A673 (cell line): ENCODE measurements around the gene GPC6. TPM values are rescaled to one million over a fixed set of nuclear protein-coding genes. Genes with fewer than 3 reads are reported as not detected.

Source experiments
- BruUV-seq: library from RNA; stranded (reverse); fragments of 400-500 nt; replicated peaks from 2 replicates; lab custom pipeline; 2021; lab: Mats Ljungman, UMichigan
- CTCF ChIA-PET: fragments of 300-600 bp; sonication (Branson Sonifier 250); formaldehyde crosslinking; loops from one replicate; lab custom pipeline; 2022; ENCODE audit warnings: antibody characterized with exemption; lab: Charles Lee
- POLR2A ChIA-PET: fragments of 300-600 bp; sonication (Branson Sonifier 250); formaldehyde crosslinking; loops from one replicate; lab custom pipeline; 2022; ENCODE audit warnings: antibody characterized with exemption; ENCODE audit not compliant: low non-redundant PET; lab: Charles Lee
- DNase-seq: peaks from one replicate; pipeline ENCODE4 v3.0.0-alpha.2; 2015; ENCODE audit warnings: low spot score
- H3K27ac ChIP-seq: fragments of 200-600 bp; sonication (generic); 2 replicates; pipeline ENCODE4 v1.5.1; 2016; ENCODE audit warnings: mixed run types, low read depth, mild to moderate bottlenecking, mixed read lengths, antibody characterized with exemption, low read length; ENCODE audit not compliant: poor library complexity, severe bottlenecking
- H3K27me3 ChIP-seq: fragments of 200-600 bp; sonication (generic); replicated peaks from 2 replicates; pipeline ENCODE4 v1.6.1; 2017; ENCODE audit warnings: mixed run types, low read depth, mild to moderate bottlenecking, mixed read lengths, antibody characterized with exemption, low read length; ENCODE audit not compliant: insufficient read depth, poor library complexity
- H3K36me3 ChIP-seq: fragments of 200-600 bp; sonication (generic); 2 replicates; pipeline ENCODE4 v1.6.1; 2016; ENCODE audit warnings: mixed run types, mild to moderate bottlenecking, mixed read lengths, antibody characterized with exemption, low read length; ENCODE audit not compliant: insufficient read depth, poor library complexity, severe bottlenecking
- H3K4me1 ChIP-seq: fragments of 200-600 bp; sonication (generic); 2 replicates; pipeline ENCODE4 v1.6.1; 2017; ENCODE audit warnings: mixed run types, mild to moderate bottlenecking, mixed read lengths, antibody characterized with exemption, low read length; ENCODE audit not compliant: insufficient read depth, poor library complexity, severe bottlenecking
- H3K4me3 ChIP-seq: fragments of 200-600 bp; sonication (generic); 2 replicates; pipeline ENCODE4 v1.5.1; 2016; ENCODE audit warnings: low read depth, mixed run types, mild to moderate bottlenecking, mixed read lengths, low read length; ENCODE audit not compliant: poor library complexity, severe bottlenecking
- H3K9me3 ChIP-seq: fragments of 200-600 bp; sonication (generic); 2 replicates; pipeline ENCODE4 v1.6.1; 2016; ENCODE audit warnings: mixed run types, low read depth, mild to moderate bottlenecking, mixed read lengths, antibody characterized with exemption, low read length; ENCODE audit not compliant: poor library complexity, severe bottlenecking
- CTCF ChIP-seq: fragments of 300-800, 200-600 bp; sonication (generic); conservative IDR thresholded peaks from 2 replicates; pipeline ENCODE4 v1.5.1; 2017; ENCODE audit warnings: low read depth, mild to moderate bottlenecking, antibody characterized with exemption, low read length, moderate library complexity, mixed read lengths
- EZH2 ChIP-seq: fragments of 200-600 bp; sonication (generic); IDR thresholded peaks from 2 replicates; pipeline ENCODE4 v1.6.1; 2017; ENCODE audit warnings: borderline replicate concordance, low read depth, mild to moderate bottlenecking, mixed read lengths, antibody characterized with exemption, low read length; ENCODE audit not compliant: poor library complexity, severe bottlenecking
- intact Hi-C: fragments of 100-400 bp; cut with micrococcal nuclease; formaldehyde crosslinking; loops from one replicate; pipeline ENCODE4 v1.10.0; 2022; ENCODE audit not compliant: unreplicated experiment
- total RNA-seq: library from RNA; stranded (reverse); gene quantifications from 2 replicates; pipeline ENCODE4 v1.2.3, GENCODE V29; 2021

Gene GPC6
- total RNA-seq, 1 experiment from 2014 or later, result 23.3 TPM

DNA sequence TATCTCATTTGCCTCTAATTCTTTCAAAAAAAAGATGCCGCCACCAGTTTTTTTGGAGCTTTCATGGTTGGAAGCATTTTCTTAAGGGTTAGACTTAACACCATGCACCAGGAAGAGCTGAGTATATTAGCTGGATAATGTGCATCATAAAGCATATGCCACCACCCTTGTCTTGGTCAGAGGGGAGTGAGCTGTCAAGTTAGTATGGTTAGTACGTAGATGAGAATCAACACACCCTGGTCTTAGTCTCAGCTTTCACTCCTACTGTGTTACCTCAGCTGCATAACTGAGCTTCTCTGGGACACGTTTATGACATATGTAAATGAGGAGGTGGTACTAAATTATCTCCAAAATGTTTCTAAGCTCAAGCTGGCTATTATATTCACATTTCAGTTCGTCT lies 837.2 kb downstream of the GPC6 start:
- no peaks in the 10 kb centered on the region for H3K36me3 ChIP-seq
- TF ChIP-seq CTCF (no peak), EZH2 (no peak)
- H3K4me3 ChIP-seq, result no peak overlapping the region
- intact Hi-C loops, result no loop called here
- H3K27me3 ChIP-seq, result no peaks in the 10 kb centered on the region
- POLR2A ChIA-PET, result no interaction called here
- CTCF ChIA-PET, result interaction anchor here (1.1 kb wide), 1 partner anchor 129 kb away, joined by 3 read pairs; no protein-coding TSS in a partner anchor
- H3K27ac ChIP-seq, result no peak overlapping the region
- H3K4me1 ChIP-seq, result peaks cover 42% of the 10 kb centered on the region
- no peaks in the 10 kb centered on the region for H3K9me3 ChIP-seq
- DNase-seq, result no peak
- no TSS peak for BruUV-seq

- no TSS peak for BruUV-seq
- no peaks in the 10 kb centered on the region for H3K27me3 ChIP-seq
- H3K4me1 ChIP-seq, result peaks cover 40% of the 10 kb centered on the region
Observed at GRCh38 chr13:94065741-94066140, 839.1 kb downstream of the GPC6 start.

GRCh38 chr13:94073007-94073744 lies 846.6 kb downstream of the GPC6 start:
- H3K27ac ChIP-seq, result no peak overlapping the region
- H3K9me3 ChIP-seq, result peaks cover 20% of the 10 kb centered on the region

More at GRCh38 chr13:94065741-94066140, 839.1 kb downstream of the GPC6 start:
- Histone ChIP-seq H3K36me3 (no peaks in the 10 kb centered on the region), H3K4me3 (no peak overlapping the region), H3K27ac (no peak overlapping the region), H3K9me3 (no peaks in the 10 kb centered on the region)
- POLR2A ChIA-PET, result interaction anchor here (0.5 to 0.6 kb wide), 2 partner anchors 269 to 817 kb away, joined by 3 read pairs; no protein-coding TSS in a partner anchor
- CTCF ChIA-PET, result no interaction called here
- DNase-seq, result peak; percentile 60
- intact Hi-C loops, result no loop called here
- TF ChIP-seq EZH2, result no peak
- no peak for TF ChIP-seq CTCF

More at GRCh38 chr13:94073007-94073744, 846.6 kb downstream of the GPC6 start:
- ChIA-PET POLR2A (no interaction called here), CTCF (no interaction called here)
- H3K36me3 ChIP-seq, result no peaks in the 10 kb centered on the region
- no TSS peak for BruUV-seq
- H3K4me3 ChIP-seq, result no peak overlapping the region
- TF ChIP-seq EZH2 (no peak), CTCF (no peak)
- H3K4me1 ChIP-seq, result peaks cover 7% of the 10 kb centered on the region
- DNase-seq, result no peak
- H3K27me3 ChIP-seq, result no peaks in the 10 kb centered on the region
- intact Hi-C loops, result no loop called here
